ENCODE results near the gene SLC43A3. TPM values are rescaled to one million over a fixed set of nuclear protein-coding genes. Genes with fewer than 3 reads are reported as not detected.

SLC43A3 gene
- total RNA-seq, 1 experiment from 2014 or later, result 21.4 TPM

DNA sequence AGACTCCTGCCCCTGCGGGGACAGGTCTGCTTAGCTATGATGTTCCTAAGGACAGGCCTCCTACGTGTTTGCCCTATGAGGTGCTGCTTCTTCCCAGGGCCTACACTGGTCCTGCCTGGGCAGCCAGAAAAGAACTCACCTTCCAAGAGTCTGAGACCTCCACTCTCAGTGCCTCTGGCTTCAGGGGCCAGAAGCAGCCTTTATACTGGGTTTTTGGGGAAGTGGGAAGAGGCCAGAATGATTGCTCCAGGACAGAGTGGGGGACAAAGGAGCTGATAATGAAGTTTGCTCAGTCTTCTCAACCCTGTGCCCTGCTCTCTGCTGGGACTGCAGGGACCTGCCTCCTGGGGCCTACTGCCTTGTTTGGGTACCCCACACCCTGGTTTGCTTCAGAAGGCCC is 45.9 kb downstream of the SLC43A3 start, which contains the start of gene PRG3:
Gene PRG3, minus strand, starts transcription at position 176 of the 400 bp plus-strand sequence. CDS start 442 bp downstream, outside the sequence.
- Mint-ChIP-seq H3K4me3 (no peak within 1 kb of the TSS; a peak in 1 of 5 replicates), H3K27me3 (ENCODE audit: low read depth) (peaks cover 53% of the 10 kb centered on the region), H3K9me3 (no peaks in the 10 kb centered on the region), H3K36me3 (ENCODE audit: insufficient read depth in 1 of 3, low read depth in 3 of 3) (no peaks in the 10 kb centered on the region), H3K4me1 (peaks cover 3 to 15% of the 10 kb centered on the region in 2 experiments), H3K27ac (peak within 1 kb of the TSS in 1 of 3 experiments; percentile 73; a peak in 1 of 7 replicates)
- H4K8ac ChIP-seq (replicated peaks; ENCODE audit: insufficient read length, low read depth, low read length), result no peak within 1 kb of the TSS
- TF ChIP-seq, protein P1, sequence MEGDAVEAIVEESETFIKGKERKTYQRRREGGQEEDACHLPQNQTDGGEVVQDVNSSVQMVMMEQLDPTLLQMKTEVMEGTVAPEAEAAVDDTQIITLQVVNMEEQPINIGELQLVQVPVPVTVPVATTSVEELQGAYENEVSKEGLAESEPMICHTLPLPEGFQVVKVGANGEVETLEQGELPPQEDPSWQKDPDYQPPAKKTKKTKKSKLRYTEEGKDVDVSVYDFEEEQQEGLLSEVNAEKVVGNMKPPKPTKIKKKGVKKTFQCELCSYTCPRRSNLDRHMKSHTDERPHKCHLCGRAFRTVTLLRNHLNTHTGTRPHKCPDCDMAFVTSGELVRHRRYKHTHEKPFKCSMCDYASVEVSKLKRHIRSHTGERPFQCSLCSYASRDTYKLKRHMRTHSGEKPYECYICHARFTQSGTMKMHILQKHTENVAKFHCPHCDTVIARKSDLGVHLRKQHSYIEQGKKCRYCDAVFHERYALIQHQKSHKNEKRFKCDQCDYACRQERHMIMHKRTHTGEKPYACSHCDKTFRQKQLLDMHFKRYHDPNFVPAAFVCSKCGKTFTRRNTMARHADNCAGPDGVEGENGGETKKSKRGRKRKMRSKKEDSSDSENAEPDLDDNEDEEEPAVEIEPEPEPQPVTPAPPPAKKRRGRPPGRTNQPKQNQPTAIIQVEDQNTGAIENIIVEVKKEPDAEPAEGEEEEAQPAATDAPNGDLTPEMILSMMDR (conservative IDR thresholded peaks at IDR 0.05), result no peak
- no peak within 1 kb of the TSS for H3K56ac ChIP-seq (ENCODE audit: insufficient read length, low read depth, low read length)
- no peak within 1 kb of the TSS for H4K91ac ChIP-seq (ENCODE audit: insufficient read length, low read depth, low read length)
- H3K23ac ChIP-seq (ENCODE audit: insufficient read length, low read depth, low read length), result no peak within 1 kb of the TSS
- no peak within 1 kb of the TSS for H2BK15ac ChIP-seq (ENCODE audit: low read depth, low read length)
- H3K23me2 ChIP-seq (ENCODE audit: insufficient read length, low read depth, low read length, poor library complexity, severe bottlenecking), result no peaks in the 10 kb centered on the region
- H3K9ac ChIP-seq (ENCODE audit: extremely low read depth, insufficient read length, low read length), result no peak within 1 kb of the TSS
- H3K4ac ChIP-seq (ENCODE audit: low read depth, low read length), result no peak within 1 kb of the TSS
- H2BK120ac ChIP-seq (ENCODE audit: low read depth, low read length, poor library complexity, severe bottlenecking), result no peak within 1 kb of the TSS
- no peak within 1 kb of the TSS for H2AK5ac ChIP-seq (ENCODE audit: insufficient read length, low read length)
- no peak for DNase-seq
- no CpG with 5 or more reads among the region's 2 CpGs for WGBS (ENCODE audit: extremely low coverage, insufficient read length, low lambda C conversion rate)
- no peak within 1 kb of the TSS for H3K18ac ChIP-seq (ENCODE audit: insufficient read length, low read depth, low read length)
- no peak within 1 kb of the TSS for H3K27ac ChIP-seq (ENCODE audit: insufficient read length, low read depth, low read length)
- no peak within 1 kb of the TSS for H3T11ph ChIP-seq (ENCODE audit: low read length)
- no peak within 1 kb of the TSS for H4K5ac ChIP-seq (ENCODE audit: insufficient read length, low read depth, low read length)
- no peak within 1 kb of the TSS for H3K4me2 ChIP-seq (ENCODE audit: insufficient read depth, insufficient read length, low read length)
- H2BK12ac ChIP-seq (ENCODE audit: insufficient read length, low read depth, low read length), result no peak within 1 kb of the TSS
- H2BK5ac ChIP-seq (ENCODE audit: insufficient read length, low read length), result no peak within 1 kb of the TSS
- no peak within 1 kb of the TSS for H2AFZ ChIP-seq (ENCODE audit: low read length)
- no peaks in the 10 kb centered on the region for H4K20me1 ChIP-seq (ENCODE audit: control insufficient read depth, insufficient read depth, insufficient read length)
- H3K9me3 ChIP-seq (ENCODE audit: control insufficient read depth, low read depth, low read length), result no peaks in the 10 kb centered on the region
- no peaks in the 10 kb centered on the region; the same call in 1 of the 2 replicates for H3K27me3 ChIP-seq (ENCODE audit: insufficient read depth, low read length)
- no peaks in the 10 kb centered on the region for H3K79me2 ChIP-seq (ENCODE audit: insufficient read depth, low read length)
- H3K4me1 ChIP-seq (ENCODE audit: insufficient read depth, low read length), result no peaks in the 10 kb centered on the region; the same call in 1 of the 2 replicates
- H3K79me1 ChIP-seq (ENCODE audit: insufficient read depth, low read depth, low read length, poor library complexity, severe bottlenecking), result no peaks in the 10 kb centered on the region
- no peak within 1 kb of the TSS for H3K14ac ChIP-seq (ENCODE audit: insufficient read depth, low read length)
- no peak within 1 kb of the TSS for H2BK20ac ChIP-seq (ENCODE audit: low read depth, low read length, poor library complexity, severe bottlenecking)

Data from H9 (cell line).